Measurements from ENCODE around the gene AMOTL1. TPM values are rescaled to one million over a fixed set of nuclear protein-coding genes. Genes with fewer than 3 reads are reported as not detected.
"Not testable (repeated sequence)": the region's sequence is repeated elsewhere in the genome, so short reads cannot be mapped to it uniquely, and the experiment has no call there.

Gene AMOTL1
- total RNA-seq, 1 experiment from 2014 or later = 32.6 TPM

GRCh38 chr11:94851864-94852636 lies 83.9 kb downstream of the AMOTL1 start:
- ATAC-seq = no peak
- no peaks in the 10 kb centered on the region for H3K27me3 ChIP-seq (ENCODE audit: low read length)
- no peaks in the 10 kb centered on the region for H3K4me1 ChIP-seq (ENCODE audit: insufficient read depth, low read length)
- intact Hi-C loops (cut with micrococcal nuclease) = no loop called here
- H3K36me3 ChIP-seq (ENCODE audit: low read depth, low read length) = peaks cover 40% of the 10 kb centered on the region
- TF ChIP-seq CTCF (conservative IDR thresholded peaks at IDR 0.05; ENCODE audit: low read depth, low read length) (no peak), EZH2 (IDR thresholded peaks at IDR 0.05; ENCODE audit: low read length, unreplicated experiment) (no peak), EZH2phosphoT487 (IDR thresholded peaks at IDR 0.05; ENCODE audit: borderline replicate concordance, low read length) (no peak)
- DNase-seq = peak; percentile 48
- POLR2A ChIA-PET (ENCODE audit: unreplicated experiment) = no interaction called here
- H3K4me3 ChIP-seq (ENCODE audit: low read length) = no peak overlapping the region
- H3K9me3 ChIP-seq (ENCODE audit: low read length) = no peaks in the 10 kb centered on the region
- no peak overlapping the region for H2AFZ ChIP-seq (ENCODE audit: low read length)
- no peaks in the 10 kb centered on the region for H4K20me1 ChIP-seq (ENCODE audit: low read length)
- no peak overlapping the region for H3K9ac ChIP-seq (ENCODE audit: low read length)
- H3K9me2 ChIP-seq (replicated peaks; ENCODE audit: low read length) = no peaks in the 10 kb centered on the region
- CTCF ChIA-PET = no interaction called here
- H3F3A ChIP-seq (ENCODE audit: low read length, unreplicated experiment) = peaks cover 3% of the 10 kb centered on the region
- H3K79me2 ChIP-seq (ENCODE audit: low read length) = no peaks in the 10 kb centered on the region
- H3K4me2 ChIP-seq (ENCODE audit: low read length) = no peak overlapping the region
- no peak overlapping the region for H3K27ac ChIP-seq (ENCODE audit: low read length)
- BruUV-seq (replicated peaks) = no TSS peak

GRCh38 chr11:94853288-94853687 lies 85.1 kb downstream of the AMOTL1 start:
- H3K9me3 ChIP-seq (ENCODE audit: low read length); H3K4me3 ChIP-seq (ENCODE audit: low read length); H3K27ac ChIP-seq (ENCODE audit: low read length); POLR2A ChIA-PET (ENCODE audit: unreplicated experiment); H3F3A ChIP-seq (ENCODE audit: low read length, unreplicated experiment); H3K9me2 ChIP-seq (replicated peaks; ENCODE audit: low read length); H3K79me2 ChIP-seq (ENCODE audit: low read length); H3K4me2 ChIP-seq (ENCODE audit: low read length); H4K20me1 ChIP-seq (ENCODE audit: low read length); H3K27me3 ChIP-seq (ENCODE audit: low read length); H3K4me1 ChIP-seq (ENCODE audit: insufficient read depth, low read length); ATAC-seq; H2AFZ ChIP-seq (ENCODE audit: low read length); H3K9ac ChIP-seq (ENCODE audit: low read length); intact Hi-C loops (cut with micrococcal nuclease); BruUV-seq (replicated peaks); DNase-seq: not testable (repeated sequence)
- H3K36me3 ChIP-seq (ENCODE audit: low read depth, low read length) = peaks cover 47% of the 10 kb centered on the region
- CTCF ChIA-PET = interaction anchor here (0.6 kb wide), 1 partner anchor 10 kb away, joined by 5 read pairs; no protein-coding TSS in a partner anchor

GRCh38 chr11:94853836-94854235 lies 85.7 kb downstream of the AMOTL1 start:
- H3K4me2 ChIP-seq (ENCODE audit: low read length) = no peak overlapping the region
- H3K9me3 ChIP-seq (ENCODE audit: low read length) = no peaks in the 10 kb centered on the region
- CTCF ChIA-PET = no interaction called here
- H4K20me1 ChIP-seq (ENCODE audit: low read length) = no peaks in the 10 kb centered on the region
- no peak overlapping the region for H3K9ac ChIP-seq (ENCODE audit: low read length)
- peaks cover 42% of the 10 kb centered on the region for H3K36me3 ChIP-seq (ENCODE audit: low read depth, low read length)
- H3K27ac ChIP-seq (ENCODE audit: low read length) = no peak overlapping the region
- BruUV-seq (replicated peaks) = no TSS peak
- no peak overlapping the region for H3K4me3 ChIP-seq (ENCODE audit: low read length)
- H3F3A ChIP-seq (ENCODE audit: low read length, unreplicated experiment) = peaks cover 3% of the 10 kb centered on the region
- no peak overlapping the region for H2AFZ ChIP-seq (ENCODE audit: low read length)
- POLR2A ChIA-PET (ENCODE audit: unreplicated experiment) = no interaction called here
- no peak for DNase-seq
- no peak for ATAC-seq
- H3K9me2 ChIP-seq (replicated peaks; ENCODE audit: low read length) = no peaks in the 10 kb centered on the region
- H3K4me1 ChIP-seq (ENCODE audit: insufficient read depth, low read length) = no peaks in the 10 kb centered on the region
- no peaks in the 10 kb centered on the region for H3K79me2 ChIP-seq (ENCODE audit: low read length)
- TF ChIP-seq EZH2 (IDR thresholded peaks at IDR 0.05; ENCODE audit: low read length, unreplicated experiment) (no peak), EZH2phosphoT487 (IDR thresholded peaks at IDR 0.05; ENCODE audit: borderline replicate concordance, low read length) (no peak), CTCF (conservative IDR thresholded peaks at IDR 0.05; ENCODE audit: low read depth, low read length) (no peak)
- intact Hi-C loops (cut with micrococcal nuclease) = no loop called here
- no peaks in the 10 kb centered on the region for H3K27me3 ChIP-seq (ENCODE audit: low read length)
